ENCODE results near the gene STARD6.
"Not testable (repeated sequence)": the region's sequence is repeated elsewhere in the genome, so short reads cannot be mapped to it uniquely, and the experiment has no call there.

The STARD6 gene, protein sequence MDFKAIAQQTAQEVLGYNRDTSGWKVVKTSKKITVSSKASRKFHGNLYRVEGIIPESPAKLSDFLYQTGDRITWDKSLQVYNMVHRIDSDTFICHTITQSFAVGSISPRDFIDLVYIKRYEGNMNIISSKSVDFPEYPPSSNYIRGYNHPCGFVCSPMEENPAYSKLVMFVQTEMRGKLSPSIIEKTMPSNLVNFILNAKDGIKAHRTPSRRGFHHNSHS

GRCh38 chr18:54357660-54358494 lies at the start of gene STARD6, which contains the start of gene C18orf54:
Gene STARD6, minus strand, starts transcription at chr18:54357858. Its CDS starts 3,285 bp downstream, at chr18:54354573.
Gene C18orf54, plus strand, starts transcription at chr18:54357906. Its CDS starts 2,667 bp downstream, at chr18:54360573.
- peak; percentile 97 for DNase-seq

DNA sequence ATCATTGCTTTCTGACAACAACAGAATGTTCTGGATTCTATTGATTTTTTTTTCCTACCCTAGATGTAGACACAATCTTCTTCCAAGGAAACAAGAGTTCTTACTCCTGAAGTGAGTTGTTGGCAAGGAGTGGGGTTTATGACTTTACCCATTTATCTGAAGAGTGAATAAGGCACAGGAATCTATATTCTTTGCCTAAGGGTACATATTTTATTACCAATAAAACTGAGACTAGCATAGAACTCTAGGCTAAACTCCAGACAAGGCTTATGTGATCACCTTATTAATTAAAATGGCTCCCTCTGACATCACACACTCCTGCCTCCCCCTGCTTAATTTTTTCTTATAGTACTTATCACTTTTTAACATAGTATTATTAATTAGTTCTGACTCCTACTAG lies 47.6 kb upstream of the STARD6 start:
- DNase-seq: no peak

- DNase-seq: no peak
Observed at GRCh38 chr18:54396760-54397159, 39.1 kb upstream of the STARD6 start.

DNA sequence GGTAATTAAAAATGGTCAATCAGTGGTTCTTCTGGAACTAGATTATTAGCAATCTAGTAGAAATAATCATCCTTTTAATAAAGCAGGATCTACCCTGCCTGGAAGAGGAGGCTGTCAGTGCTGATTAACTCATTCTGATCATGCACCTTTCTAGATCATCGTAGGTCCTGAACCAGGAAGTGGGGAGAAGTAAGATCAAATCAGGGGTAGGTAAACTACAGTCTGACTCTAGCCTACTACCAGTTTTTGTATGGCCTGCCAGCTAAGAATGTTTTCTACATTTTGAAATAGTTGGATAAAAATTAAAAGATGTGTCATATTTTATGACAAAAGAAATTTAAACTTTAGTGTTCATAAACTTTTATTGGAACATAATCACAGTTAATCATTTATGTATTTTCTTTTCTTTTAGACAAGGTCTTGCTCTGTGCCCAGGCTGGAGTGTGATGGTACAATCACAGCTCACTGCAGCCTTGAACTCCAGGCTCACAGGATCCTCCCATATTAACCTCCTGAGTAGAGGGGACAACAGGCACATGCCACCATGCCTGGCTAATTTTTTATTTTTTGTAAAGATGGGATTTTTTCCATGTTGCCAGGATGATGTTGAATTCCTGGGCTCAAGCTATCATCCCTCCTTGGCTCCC lies 36.1 kb upstream of the STARD6 start:
- no peak for DNase-seq

- no peak for DNase-seq
Observed at GRCh38 chr18:54392543-54393023, 34.9 kb upstream of the STARD6 start.

- no peak for DNase-seq
Observed at GRCh38 chr18:54390838-54391237, 33.2 kb upstream of the STARD6 start.

DNA sequence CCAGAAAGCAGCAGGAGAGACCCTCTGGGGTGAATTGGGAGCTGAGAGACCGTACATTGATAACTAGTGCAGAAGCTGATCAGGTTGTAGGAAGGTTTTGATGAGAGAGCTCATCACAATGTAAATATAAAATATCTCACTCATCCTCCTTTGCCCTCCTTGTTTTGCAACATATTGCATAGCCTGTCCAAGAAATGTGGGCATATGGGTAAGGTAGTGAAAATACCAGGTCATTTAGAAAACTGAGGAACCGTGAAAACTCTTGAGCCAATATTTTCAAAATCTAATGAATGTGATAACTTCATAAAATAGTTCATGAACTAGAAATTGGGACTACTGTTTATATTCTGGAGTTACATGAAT lies 31.5 kb upstream of the STARD6 start:
- no peak for DNase-seq

- no peak for DNase-seq
Observed at GRCh38 chr18:54388203-54389142, 30.8 kb upstream of the STARD6 start.

DNA sequence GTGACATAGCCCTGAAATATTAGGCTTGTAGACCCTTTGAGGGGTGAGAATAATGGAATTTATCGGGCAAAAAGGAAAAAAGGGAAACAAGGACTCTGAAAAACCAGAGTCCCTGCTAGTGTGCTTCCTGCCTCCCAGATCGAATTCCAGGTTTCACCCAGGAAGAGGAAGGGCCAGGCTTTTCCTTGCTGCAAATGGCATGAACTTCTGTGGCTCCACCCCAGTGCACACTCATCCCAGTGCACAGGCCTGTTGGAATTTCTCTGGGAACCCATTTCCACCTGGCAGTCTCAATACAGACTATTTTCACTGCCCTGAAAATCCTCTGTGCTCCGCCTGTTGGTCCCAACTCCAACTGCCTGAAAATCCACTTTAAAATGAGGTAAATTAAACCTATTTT lies 30.0 kb upstream of the STARD6 start:
- DNase-seq: no peak

- not testable (repeated sequence) for DNase-seq
Observed at GRCh38 chr18:54386800-54387495, 29.3 kb upstream of the STARD6 start.

DNA sequence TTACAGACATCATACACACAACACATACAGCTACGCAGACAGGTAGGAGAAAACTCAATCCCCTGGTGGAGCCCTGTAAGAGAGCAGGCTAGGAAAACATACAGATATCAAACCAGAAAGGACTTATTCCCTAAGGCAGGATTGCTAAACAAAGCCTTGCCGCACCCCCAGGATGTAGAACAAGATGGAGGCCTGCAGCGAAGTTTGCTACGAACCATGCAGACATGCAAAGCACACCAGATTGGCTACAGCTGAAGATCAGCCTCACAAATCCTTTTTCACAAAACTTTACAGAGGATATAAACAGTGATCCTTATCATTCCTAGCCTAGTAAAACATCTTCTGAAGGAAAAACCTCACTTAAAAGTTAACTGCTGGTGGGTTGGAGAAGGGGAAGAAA lies 28.4 kb upstream of the STARD6 start:
- DNase-seq: no peak

- DNase-seq: no peak
Observed at GRCh38 chr18:54382733-54383252, 25.1 kb upstream of the STARD6 start.

- no peak for DNase-seq
Observed at GRCh38 chr18:54382076-54382475, 24.4 kb upstream of the STARD6 start.

GRCh38 chr18:54381640-54382039 lies 24.0 kb upstream of the STARD6 start:
- no peak for DNase-seq

DNA sequence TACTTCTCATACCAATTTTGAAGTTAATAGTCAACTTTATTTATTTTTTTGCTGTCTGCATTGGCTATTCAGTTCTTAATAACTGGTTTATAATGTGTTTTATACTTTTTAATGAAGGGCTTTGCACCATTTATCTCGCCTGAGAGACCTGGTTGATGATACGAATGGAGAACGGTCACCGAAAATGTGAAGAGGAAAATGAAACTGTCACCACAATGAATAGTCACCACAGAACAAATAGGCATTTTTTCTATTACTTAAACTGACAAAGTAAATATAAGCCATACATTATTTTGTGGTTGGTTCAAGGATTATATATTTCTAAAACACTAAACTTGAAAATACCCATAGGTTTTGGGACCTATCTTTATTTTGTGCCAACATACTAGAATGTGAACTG lies 20.4 kb upstream of the STARD6 start:
- DNase-seq: no peak

- DNase-seq: no peak
Observed at GRCh38 chr18:54360406-54360805, 2.7 kb upstream of the STARD6 start.

GRCh38 chr18:54359233-54359632 lies 1.6 kb upstream of the STARD6 start:
- DNase-seq: no peak

DNA sequence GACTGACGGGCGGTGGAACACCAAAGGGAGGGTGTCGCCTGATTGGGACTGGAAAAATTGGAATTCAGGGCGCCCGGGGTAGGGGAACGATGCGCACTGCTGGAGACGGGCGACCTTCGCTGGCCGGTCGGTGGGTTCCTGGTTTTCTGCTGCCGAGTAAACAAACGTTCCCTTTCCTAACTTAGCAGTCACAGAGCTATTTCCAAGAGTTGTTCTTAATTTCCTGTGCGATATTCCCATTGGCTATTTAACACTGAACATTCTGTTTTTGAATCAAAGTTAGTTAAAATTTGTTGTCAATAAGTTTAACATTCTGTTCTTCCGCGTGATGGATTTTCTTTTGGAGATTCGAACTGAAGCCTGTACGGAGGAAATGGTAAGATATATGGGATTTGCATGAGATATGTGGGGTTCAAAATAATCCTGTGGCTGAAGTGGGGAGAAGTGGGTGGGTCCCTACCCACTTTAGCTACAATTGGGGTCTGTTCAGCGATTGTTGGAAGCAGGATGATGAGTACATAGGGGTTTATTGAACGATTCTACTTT lies 910 bp upstream of the STARD6 start:
- DNase-seq: no peak

GRCh38 chr18:54357082-54357659 lies 487 bp downstream of the STARD6 start:
- no peak for DNase-seq

DNA sequence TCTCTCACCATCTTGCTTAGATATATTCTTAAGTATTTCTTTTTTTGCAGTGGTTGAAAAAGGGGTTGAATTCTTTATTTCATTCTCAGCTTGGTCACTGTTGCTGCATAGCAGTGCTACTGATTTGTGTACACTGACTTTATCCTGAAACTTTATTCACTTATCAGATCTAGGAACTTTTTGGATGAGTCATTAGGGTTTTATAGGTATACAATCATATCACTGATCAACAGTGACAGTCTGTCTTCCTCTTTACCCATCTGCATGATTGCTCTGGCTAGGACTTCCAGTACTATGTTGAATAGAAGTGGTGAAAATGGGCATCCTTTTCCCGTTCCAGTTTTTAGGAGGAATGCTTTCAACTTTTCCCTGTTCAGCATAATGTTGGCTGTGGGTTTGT lies 6.5 kb downstream of the STARD6 start:
- DNase-seq: no peak

- DNase-seq: no peak
Observed at GRCh38 chr18:54338230-54338629, 19.4 kb downstream of the STARD6 start.
